ENCODE measurements around the gene IQCE. TPM values are rescaled to one million over a fixed set of nuclear protein-coding genes. Genes with fewer than 3 reads are reported as not detected.

The IQCE gene
- total RNA-seq, 1 experiment from 2014 or later = 0.93 TPM

Small RNA genes lying within 50 kb of the gene (small RNA-seq; reads per million reads assigned to genes)
- gene MIR4648 = not detected

Other genes starting within 250 kb of the IQCE start
- 2.6 and 6.3 TPM in 2 replicates for gene SNX8, start 244.5 kb upstream of the IQCE start, total RNA-seq (2014; rRNA removed; shearing (Covaris generic); ENCODE audit: low replicate concordance)
- 87.0 and 152 TPM in 2 replicates for gene EIF3B, start 204.2 kb upstream of the IQCE start, total RNA-seq (2014; rRNA removed; shearing (Covaris generic); ENCODE audit: low replicate concordance)
- gene CHST12, start 155.4 kb upstream of the IQCE start, total RNA-seq (2014; rRNA removed; shearing (Covaris generic); ENCODE audit: low replicate concordance) = 0.82 and 5.0 TPM in 2 replicates
- not detected in 2 replicates for gene GRIFIN, start 82.6 kb upstream of the IQCE start, total RNA-seq (2014; rRNA removed; shearing (Covaris generic); ENCODE audit: low replicate concordance)
- gene LFNG, start 39.2 kb upstream of the IQCE start, total RNA-seq (2014; rRNA removed; shearing (Covaris generic); ENCODE audit: low replicate concordance) = 0.07 and 0.19 TPM in 2 replicates
- 10.5 and 30.1 TPM in 2 replicates for gene BRAT1, start 3.5 kb upstream of the IQCE start, total RNA-seq (2014; rRNA removed; shearing (Covaris generic); ENCODE audit: low replicate concordance)
- gene TTYH3, start 73.0 kb downstream of the IQCE start, total RNA-seq (2014; rRNA removed; shearing (Covaris generic); ENCODE audit: low replicate concordance) = 0.37 and 0.87 TPM in 2 replicates
- gene AMZ1, start 129.2 kb downstream of the IQCE start, total RNA-seq (2014; rRNA removed; shearing (Covaris generic); ENCODE audit: low replicate concordance) = not detected in 2 replicates